CD4-positive, alpha-beta memory T cell (primary cell): ENCODE measurements around the gene RBM7. TPM values are rescaled to one million over a fixed set of nuclear protein-coding genes. Genes with fewer than 3 reads are reported as not detected.
A peak's percentile ranks its signal among the peaks of the same experiment; 100 is the strongest.

Source experiments
- CTCF ChIA-PET: fragments of 350-600 bp; sonication (Branson Sonifier 250); formaldehyde crosslinking; loops from one replicate; lab custom pipeline; 2021; ENCODE audit warnings: inconsistent platforms; ENCODE audit not compliant: partially characterized antibody; lab: Charles Lee
- POLR2A ChIA-PET: fragments of 350-600 bp; sonication (Branson Sonifier 250); formaldehyde crosslinking; loops from one replicate; lab custom pipeline; 2021; ENCODE audit not compliant: partially characterized antibody; lab: Charles Lee
- DNase-seq, 5 donors: peaks; one replicate each; pipeline versions ENCODE4 v3.0.0 to v3.0.0-alpha.2; 2020 to 2022; ENCODE audit warnings: mixed read lengths in 1 of 5
- H3K27ac ChIP-seq: one replicate; pipeline ENCODE4 v1.7.0; 2013; ENCODE audit warnings: low read depth, low read length
- H3K27me3 ChIP-seq: 2 replicates; pipeline ENCODE4 v1.7.0; 2013; ENCODE audit warnings: mild to moderate bottlenecking, low read length, moderate library complexity; ENCODE audit not compliant: insufficient read depth
- H3K36me3 ChIP-seq: 2 replicates; pipeline ENCODE4 v1.7.0; 2013; ENCODE audit warnings: mild to moderate bottlenecking, low read length, moderate library complexity; ENCODE audit not compliant: insufficient read depth
- H3K4me1 ChIP-seq: 2 replicates; pipeline ENCODE4 v1.7.0; 2013; ENCODE audit warnings: mild to moderate bottlenecking, low read length, moderate library complexity; ENCODE audit not compliant: insufficient read depth
- H3K4me3 ChIP-seq, 2 donors: one replicate each; pipeline ENCODE4 v1.7.0; 2013; ENCODE audit warnings: low read length in 2 of 2, mild to moderate bottlenecking in 1 of 2
- H3K9me3 ChIP-seq, 2 donors: one replicate each; pipeline ENCODE4 v1.7.0; 2013; ENCODE audit warnings: low read length in 2 of 2, control low read depth in 1 of 2; ENCODE audit not compliant: control insufficient read depth in 1 of 2
- H3K27ac Mint-ChIP-seq, 7 donors: one replicate each; pipeline ENCODE4 v1.8.0; 2020 to 2021; ENCODE audit warnings: mixed read lengths in 7 of 7, mild to moderate bottlenecking in 6 of 7, inconsistent platforms in 3 of 7, moderate library complexity in 3 of 7
- H3K27me3 Mint-ChIP-seq, 2 donors: one replicate each; pipeline ENCODE4 v1.8.0; 2020 to 2021; ENCODE audit warnings: mixed read lengths in 2 of 2
- H3K36me3 Mint-ChIP-seq, 2 donors: one replicate each; pipeline ENCODE4 v1.8.0; 2020 to 2021; ENCODE audit warnings: mixed read lengths in 2 of 2, inconsistent platforms in 1 of 2, mild to moderate bottlenecking in 1 of 2
- H3K4me1 Mint-ChIP-seq, 4 donors: one replicate each; pipeline ENCODE4 v1.8.0; 2020 to 2021; ENCODE audit warnings: mixed read lengths in 4 of 4, mild to moderate bottlenecking in 1 of 4
- H3K4me3 Mint-ChIP-seq, 8 donors: one replicate each; pipeline ENCODE4 v1.8.0; 2020 to 2021; ENCODE audit warnings: mixed read lengths in 8 of 8, mild to moderate bottlenecking in 7 of 8, moderate library complexity in 6 of 8, inconsistent platforms in 3 of 8
- H3K9me3 Mint-ChIP-seq, 8 donors: one replicate each; pipeline ENCODE4 v1.8.0; 2020 to 2021; ENCODE audit warnings: mixed read lengths in 8 of 8, mild to moderate bottlenecking in 5 of 8, inconsistent platforms in 3 of 8, moderate library complexity in 1 of 8
- intact Hi-C: fragments of 100-400 bp; cut with micrococcal nuclease; formaldehyde crosslinking; loops from one replicate; pipeline ENCODE4 v1.15.1; 2023
- polyA plus RNA-seq, 2 donors: library from polyadenylated mRNA; unstranded; fragments of 300-500 nt; fragmentation: Illumina TruSeq; gene quantifications; one replicate each; pipeline ENCODE4 v1.2.3, GENCODE V29; 2021
- total RNA-seq, 2 experiments: library from RNA; stranded (reverse); gene quantifications; one replicate each; pipeline ENCODE4 v1.2.3, GENCODE V29; 2021

The RBM7 gene
- total and polyA plus RNA-seq, 4 experiments from 2014 or later: 23.1 to 43.0 (median 37.8) TPM

- POLR2A ChIA-PET: no interaction called here
- CTCF ChIA-PET: no interaction called here
- Histone ChIP-seq H3K4me3 (no peak overlapping the region), H3K4me1 (peaks cover 28% of the 10 kb centered on the region), H3K27ac (no peak overlapping the region), H3K27me3 (no peaks in the 10 kb centered on the region), H3K9me3 (no peaks in the 10 kb centered on the region), H3K36me3 (no peaks in the 10 kb centered on the region)
- intact Hi-C loops: no loop called here
- H3K36me3 Mint-ChIP-seq: peaks cover 0 to 17% of the 10 kb centered on the region in 2 donors
- H3K4me3 Mint-ChIP-seq: peak overlapping the region in 1 of 8 donors; percentile 2
- peak overlapping the region in 2 of 7 donors; percentile 4 to 56 for H3K27ac Mint-ChIP-seq
- H3K9me3 Mint-ChIP-seq: no peaks in the 10 kb centered on the region
- H3K4me1 Mint-ChIP-seq: peaks cover 20 to 40% (median 27%) of the 10 kb centered on the region in 4 donors
- DNase-seq: no peak
- H3K27me3 Mint-ChIP-seq: no peaks in the 10 kb centered on the region
Measured at GRCh38 chr11:114397349-114397982, 3.0 kb upstream of the RBM7 start.

DNA sequence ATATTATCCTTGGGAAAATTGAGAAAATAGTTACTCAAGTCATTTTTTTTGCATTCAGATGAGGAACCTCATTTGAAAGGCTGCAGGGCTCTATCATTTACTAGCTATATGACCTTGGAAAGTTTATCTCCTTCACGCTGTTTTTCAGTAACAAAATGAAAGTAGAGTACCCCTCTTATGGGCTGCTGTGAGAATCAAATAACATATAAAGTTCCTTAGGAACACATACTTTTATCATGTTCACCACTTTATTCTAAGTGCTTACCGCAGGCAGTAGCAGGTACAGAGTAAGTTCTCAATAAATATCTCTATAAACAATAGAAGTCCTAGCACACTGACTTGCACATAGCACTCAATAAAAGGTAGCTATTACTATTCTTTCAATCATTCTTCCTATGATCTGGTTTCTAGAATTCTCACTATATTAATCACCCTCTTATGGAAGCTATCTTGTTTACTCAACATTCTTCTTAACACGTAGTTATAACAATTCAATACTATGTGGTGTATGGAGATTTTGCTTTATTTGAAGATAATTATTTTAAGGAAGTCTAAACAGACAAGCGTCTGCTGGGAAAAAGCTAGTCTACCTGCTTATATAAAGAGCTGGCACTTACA lies 2.1 kb upstream of the RBM7 start:
- no peaks in the 10 kb centered on the region for H3K27me3 ChIP-seq
- Mint-ChIP-seq H3K27me3 (no peaks in the 10 kb centered on the region), H3K9me3 (no peaks in the 10 kb centered on the region), H3K27ac (peak overlapping the region in 5 of 7 donors; percentile 68 to 99 (median 99)), H3K4me1 (peaks cover 22 to 46% (median 33%) of the 10 kb centered on the region in 4 donors), H3K36me3 (peaks cover 4 to 20% of the 10 kb centered on the region in 2 donors), H3K4me3 (peak overlapping the region in 6 of 8 donors; percentile 60 to 99 (median 96))
- no peak overlapping the region for H3K4me3 ChIP-seq
- ChIA-PET CTCF (interaction anchor here (1.0 kb wide), 1 partner anchor 51 kb away, joined by 5 read pairs; no protein-coding TSS in a partner anchor), POLR2A (interaction anchor here (0.5 to 3.1 kb wide), 2 partner anchors 10 to 42 kb away, joined by 3 to 25 read pairs; partner anchors contain the start of gene REXO2)
- no peaks in the 10 kb centered on the region for H3K36me3 ChIP-seq
- intact Hi-C loops: no loop called here
- peaks cover 37% of the 10 kb centered on the region for H3K4me1 ChIP-seq
- H3K9me3 ChIP-seq: no peaks in the 10 kb centered on the region
- no peak for DNase-seq
- no peak overlapping the region for H3K27ac ChIP-seq

- DNase-seq: no peak
- CTCF ChIA-PET: no interaction called here
Measured at GRCh38 chr11:114399490-114400215, 813 bp upstream of the RBM7 start.

DNA sequence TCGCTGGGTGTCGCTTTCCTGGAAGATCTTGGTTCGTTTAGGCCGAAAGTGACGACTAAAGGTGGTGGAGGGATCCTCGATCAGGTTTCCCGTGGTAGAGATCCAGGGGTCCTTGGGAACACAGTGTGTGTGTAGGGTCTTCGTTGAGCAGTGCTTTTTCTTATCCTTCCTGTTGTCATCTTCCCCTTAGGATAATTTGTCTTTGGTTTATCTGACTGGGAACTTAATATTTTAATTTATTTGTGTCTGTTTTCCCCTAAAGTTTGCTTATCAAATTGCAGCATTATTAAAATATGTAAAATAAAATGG lies 403 bp downstream of the RBM7 start:
- H3K4me3 ChIP-seq: peak overlapping the region; percentile 61 to 96
- no peaks in the 10 kb centered on the region for H3K27me3 Mint-ChIP-seq

More at GRCh38 chr11:114399490-114400215, 813 bp upstream of the RBM7 start:
- H3K27me3 Mint-ChIP-seq: no peaks in the 10 kb centered on the region
- peak overlapping the region; percentile 97 to 99 (median 99) for H3K27ac Mint-ChIP-seq
- H3K4me3 ChIP-seq: peak overlapping the region; percentile 86 to 96
- POLR2A ChIA-PET: interaction anchor here (1.7 to 3.1 kb wide), 2 partner anchors 41 to 43 kb away, joined by 4 to 25 read pairs; partner anchors contain the start of gene REXO2
- no peaks in the 10 kb centered on the region for H3K9me3 Mint-ChIP-seq
- no peaks in the 10 kb centered on the region for H3K9me3 ChIP-seq
- peaks cover 29 to 56% (median 42%) of the 10 kb centered on the region in 4 donors for H3K4me1 Mint-ChIP-seq
- H3K36me3 ChIP-seq: no peaks in the 10 kb centered on the region
- H3K27me3 ChIP-seq: no peaks in the 10 kb centered on the region
- peak overlapping the region; percentile 92 to 99 (median 97) for H3K4me3 Mint-ChIP-seq
- peaks cover 8 to 26% of the 10 kb centered on the region in 2 donors for H3K36me3 Mint-ChIP-seq
- peaks cover 48% of the 10 kb centered on the region for H3K4me1 ChIP-seq
- intact Hi-C loops: loop anchor here (1.0 to 5.0 kb wide), 6 partner anchors 40 to 1082 kb away; partner anchors contain the start of genes REXO2 and USP28
- H3K27ac ChIP-seq: peak overlapping the region; percentile 97

DNA sequence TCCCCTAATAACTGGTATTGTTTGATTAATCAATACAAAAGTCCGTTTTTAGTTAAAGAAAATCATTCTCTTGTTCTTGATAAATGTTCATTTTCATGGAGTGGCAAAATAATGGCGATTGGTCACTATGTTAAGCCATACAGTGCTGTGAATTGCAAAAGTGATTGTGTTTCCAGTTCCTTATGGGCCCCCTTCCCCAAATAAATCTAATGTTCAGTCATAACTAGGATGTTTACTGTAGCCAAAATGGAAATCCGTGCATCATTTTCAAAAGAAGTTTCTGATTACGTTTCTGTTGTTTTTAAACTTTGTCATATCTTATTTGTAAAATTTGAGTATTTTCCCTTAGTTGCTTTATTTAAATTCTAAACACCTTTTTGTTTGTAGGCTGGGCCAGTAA lies 845 bp downstream of the RBM7 start:
- ChIA-PET CTCF (no interaction called here), POLR2A (interaction anchor here (1.2 kb wide), 1 partner anchor 38 kb away, joined by 3 read pairs; the partner anchor contains the start of gene REXO2)
- peaks cover 23 to 42% of the 10 kb centered on the region in 2 donors for H3K36me3 Mint-ChIP-seq

More for the DNA sequence above, 403 bp downstream of the RBM7 start:
- Histone ChIP-seq H3K27me3 (no peaks in the 10 kb centered on the region), H3K9me3 (no peaks in the 10 kb centered on the region), H3K4me1 (peaks cover 58% of the 10 kb centered on the region), H3K36me3 (peaks cover 8% of the 10 kb centered on the region), H3K27ac (peak overlapping the region; percentile 97)
- Mint-ChIP-seq H3K27ac (peak overlapping the region; percentile 97 to 99 (median 99)), H3K36me3 (peaks cover 19 to 38% of the 10 kb centered on the region in 2 donors), H3K4me1 (peaks cover 35 to 68% (median 51%) of the 10 kb centered on the region in 4 donors), H3K4me3 (peak overlapping the region; percentile 92 to 99 (median 97)), H3K9me3 (no peaks in the 10 kb centered on the region)
- intact Hi-C loops: loop anchor here (1.0 to 5.0 kb wide), 6 partner anchors 38 to 1084 kb away; partner anchors contain the start of genes REXO2 and USP28
- no peak for DNase-seq
- CTCF ChIA-PET: no interaction called here
- POLR2A ChIA-PET: interaction anchor here (0.7 to 3.1 kb wide), 5 partner anchors 11 to 217 kb away, joined by 3 to 25 read pairs (median 3); partner anchors contain the start of gene REXO2

GRCh38 chr11:114412946-114413345 lies 12.5 kb downstream of the RBM7 start:
- ChIA-PET POLR2A (interaction anchor here (1.5 kb wide), 1 partner anchor 9 kb away, joined by 3 read pairs; no protein-coding TSS in a partner anchor), CTCF (no interaction called here)
- no peaks in the 10 kb centered on the region for H3K27me3 Mint-ChIP-seq
- H3K4me1 Mint-ChIP-seq: peaks cover 0 to 1% (median 0%) of the 10 kb centered on the region in 4 donors
- no peak overlapping the region for H3K4me3 Mint-ChIP-seq
- no peak overlapping the region for H3K27ac ChIP-seq
- no peaks in the 10 kb centered on the region for H3K9me3 Mint-ChIP-seq
- H3K9me3 ChIP-seq: no peaks in the 10 kb centered on the region
- peaks cover 12% of the 10 kb centered on the region for H3K36me3 ChIP-seq
- peak overlapping the region in 2 of 7 donors; percentile 43 to 68 for H3K27ac Mint-ChIP-seq
- DNase-seq: no peak
- no peaks in the 10 kb centered on the region for H3K4me1 ChIP-seq
- no peak overlapping the region for H3K4me3 ChIP-seq
- H3K36me3 Mint-ChIP-seq: peaks cover 17 to 26% of the 10 kb centered on the region in 2 donors
- intact Hi-C loops: no loop called here
- no peaks in the 10 kb centered on the region for H3K27me3 ChIP-seq

More for the DNA sequence above, 845 bp downstream of the RBM7 start:
- Mint-ChIP-seq H3K27me3 (no peaks in the 10 kb centered on the region), H3K9me3 (no peaks in the 10 kb centered on the region), H3K4me1 (peaks cover 35 to 71% (median 53%) of the 10 kb centered on the region in 4 donors), H3K27ac (peak overlapping the region; percentile 97 to 99 (median 99)), H3K4me3 (peak overlapping the region; percentile 92 to 99 (median 97))
- DNase-seq: no peak
- Histone ChIP-seq H3K36me3 (peaks cover 12% of the 10 kb centered on the region), H3K9me3 (no peaks in the 10 kb centered on the region), H3K4me3 (peak overlapping the region; percentile 61 to 96), H3K4me1 (peaks cover 58% of the 10 kb centered on the region), H3K27me3 (no peaks in the 10 kb centered on the region), H3K27ac (peak overlapping the region; percentile 97)
- intact Hi-C loops: loop anchor here (2.0 to 5.0 kb wide), 4 partner anchors 53 to 1084 kb away; no protein-coding TSS in a partner anchor
